Stomach (tissue), 4 donors: ENCODE data around the gene COL6A3.

Experiments used
- CTCF ChIP-seq, 7 experiments: fragments of 450-650 bp in 4 of 7; fragments of 200-600 bp in 3 of 7; sonication (generic) in 3 of 7; IDR thresholded peaks; one replicate each; pipeline ENCODE4 v1.5.1; 2016 to 2019; ENCODE audit warnings: antibody characterized with exemption in 7 of 7, control low read depth in 2 of 7, mild to moderate bottlenecking in 1 of 7
- EP300 ChIP-seq: sonication (generic); formaldehyde crosslinking; IDR thresholded peaks from one replicate; pipeline ENCODE4 v1.6.1; 2017; ENCODE audit warnings: antibody characterized with exemption
- POLR2A ChIP-seq, 4 donors: fragments of 450-650 bp; IDR thresholded peaks; one replicate each; pipeline ENCODE4 v1.6.1; 2016; ENCODE audit warnings: antibody characterized with exemption in 4 of 4, control low read depth in 2 of 4, mild to moderate bottlenecking in 1 of 4, moderate library complexity in 1 of 4
- POLR2AphosphoS5 ChIP-seq, 3 donors: sonication (generic); formaldehyde crosslinking; IDR thresholded peaks; one replicate each; pipeline ENCODE4 v1.6.1; 2016; ENCODE audit warnings: antibody characterized with exemption in 3 of 3

GRCh38 chr2:237359518-237359840 lies 54.5 kb downstream of the COL6A3 start:
- TF ChIP-seq POLR2AphosphoS5 (IDR thresholded peaks at IDR 0.05) (no peak), POLR2A (IDR thresholded peaks at IDR 0.05) (no peak), CTCF (IDR thresholded peaks at IDR 0.05) (no peak), EP300 (no peak)
